Lung (tissue), 12 donors: Measurements from ENCODE around the gene HIC1. TPM values are rescaled to one million over a fixed set of nuclear protein-coding genes. Genes with fewer than 3 reads are reported as not detected.
A peak's percentile ranks its signal among the peaks of the same experiment; 100 is the strongest.

Experiments
- ATAC-seq: fragments of 200-7000 bp; cut with Tn5 transposase; one replicate; pipeline ENCODE4 v1.9.1; 2020; ENCODE audit warnings: moderate number of reproducible peaks; ENCODE audit not compliant: insufficient read depth, low FRiP score
- DNase-seq, 3 donors: peaks; one replicate each; pipeline ENCODE4 v3.0.0-alpha.2; 2013 to 2017
- H3K27ac ChIP-seq, 2 donors: one replicate each; pipeline ENCODE4 v1.5.1; 2013; ENCODE audit warnings: mild to moderate bottlenecking in 2 of 2, moderate library complexity in 2 of 2, control low read depth in 1 of 2, inconsistent platforms in 1 of 2, low read depth in 1 of 2, low read length in 1 of 2
- H3K27me3 ChIP-seq, 3 donors: one replicate each; pipeline ENCODE4 v1.5.1; 2013; ENCODE audit warnings: low read length in 2 of 3; ENCODE audit not compliant: control insufficient read depth in 3 of 3, insufficient read depth in 3 of 3
- H3K36me3 ChIP-seq, 4 donors: one replicate each; pipeline ENCODE4 v1.5.1; 2013; ENCODE audit warnings: low read length in 4 of 4, mild to moderate bottlenecking in 1 of 4, moderate library complexity in 1 of 4; ENCODE audit not compliant: control insufficient read depth in 4 of 4, insufficient read depth in 4 of 4
- H3K4me1 ChIP-seq, 5 donors: one replicate each; pipeline ENCODE4 v1.5.1; 2013; ENCODE audit warnings: low read length in 5 of 5, mild to moderate bottlenecking in 2 of 5, moderate library complexity in 1 of 5; ENCODE audit not compliant: control insufficient read depth in 5 of 5, insufficient read depth in 5 of 5
- H3K4me3 ChIP-seq: one replicate; pipeline ENCODE4 v1.5.1; 2013; ENCODE audit warnings: mild to moderate bottlenecking, control low read depth, moderate library complexity
- H3K9ac ChIP-seq, 2 donors: one replicate each; pipeline ENCODE4 v1.5.1; 2013; ENCODE audit warnings: low read length in 2 of 2, control low read depth in 1 of 2; ENCODE audit not compliant: insufficient read depth in 1 of 2
- H3K9me3 ChIP-seq, 4 donors: one replicate each; pipeline ENCODE4 v1.5.1; 2013; ENCODE audit warnings: low read length in 3 of 4, mild to moderate bottlenecking in 1 of 4, moderate library complexity in 1 of 4; ENCODE audit not compliant: control insufficient read depth in 4 of 4, insufficient read depth in 3 of 4
- CTCF ChIP-seq: IDR thresholded peaks from 2 replicates; pipeline ENCODE4 v1.5.1; 2012; ENCODE audit warnings: mild to moderate bottlenecking; ENCODE audit errors: control extremely low read depth, extremely low read depth
- WGBS, 2 donors: extraction: QIAGEN DNeasy Blood & Tissue Kit; methylation state at CpG; one replicate each; pipeline ENCODE4 v1.1.7; 2013; 5-methylcytosine and 5-hydroxymethylcytosine counted together
- polyA plus RNA-seq, 2 donors: library from polyadenylated mRNA; stranded (reverse); fragments of 200-250 nt; gene quantifications; one replicate each; pipeline ENCODE4 v1.2.1, GENCODE V29; 2013
- total RNA-seq, 2 donors: library from RNA; depleted of rRNA in 1 of 2; stranded (reverse); fragments of >200 nt in 1 of 2; gene quantifications; one replicate each; pipeline ENCODE4 v1.2.1, GENCODE V29; 2014 to 2021
- donor health status: control.
- donor health status: control.
- donor health status: Bipolar disorder and iron deficiency.
- donor health status: healthy.
- donor health status: DM: yes; HTN: yes; CAD: no.

The HIC1 gene
- total and polyA plus RNA-seq, 4 donors, result 5.5 to 34.8 (median 21.6) TPM

DNA sequence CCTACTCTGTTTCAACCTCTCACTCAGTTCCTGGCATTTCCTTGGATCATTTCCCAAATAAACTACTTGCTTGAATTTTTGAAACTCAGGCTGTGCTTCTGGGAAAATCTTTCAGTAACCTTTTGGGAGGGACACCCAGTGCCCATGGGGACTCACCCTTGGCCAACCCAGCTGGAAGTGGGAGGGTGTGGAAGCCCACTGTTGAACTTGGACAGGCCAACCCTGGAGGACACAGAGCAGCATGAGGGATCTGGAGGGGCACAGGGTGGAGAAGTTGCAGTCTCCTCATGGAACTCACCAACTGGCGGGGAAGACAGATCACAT lies 40.9 kb upstream of the HIC1 start:
- peak in 1 of 3 donors; percentile 18 for DNase-seq
- Histone ChIP-seq H3K9me3 (no peaks in the 10 kb centered on the region), H3K4me3 (no peak overlapping the region), H3K36me3 (no peaks in the 10 kb centered on the region), H3K27ac (peak overlapping the region in 1 of 2 donors; percentile 21), H3K9ac (no peak overlapping the region), H3K27me3 (peaks cover 0 to 5% (median 4%) of the 10 kb centered on the region in 3 donors), H3K4me1 (peaks cover 0 to 9% (median 2%) of the 10 kb centered on the region in 5 donors)
- 89 to 97% methylated on average over 1 of the region's 1 CpG for WGBS, 2 donors
- no peak for ATAC-seq
- TF ChIP-seq CTCF, result no peak

DNA sequence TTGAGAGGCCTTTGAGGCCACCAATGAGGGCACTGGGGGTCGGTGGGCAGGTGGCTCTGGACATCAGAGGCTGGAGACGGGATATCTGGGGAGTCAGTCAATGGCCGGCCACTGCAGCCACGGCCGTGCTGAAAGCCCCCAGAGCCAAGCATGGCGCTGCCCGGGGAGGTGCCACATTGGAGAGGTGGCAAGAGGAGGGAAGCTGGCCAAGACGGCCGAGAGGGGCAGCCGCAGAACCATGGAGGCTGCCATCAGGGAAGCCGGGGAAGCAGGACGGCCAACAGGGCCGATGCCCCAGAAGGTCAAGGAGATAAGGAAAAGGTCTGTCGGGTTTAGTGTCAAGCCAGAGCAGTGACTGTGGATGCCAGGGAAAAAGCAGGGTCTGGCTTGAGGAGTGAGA lies 39.6 kb upstream of the HIC1 start:
- Histone ChIP-seq H3K27ac (no peak overlapping the region), H3K4me1 (peaks cover 0 to 9% (median 2%) of the 10 kb centered on the region in 5 donors), H3K27me3 (peaks cover 0 to 17% (median 9%) of the 10 kb centered on the region in 3 donors), H3K9ac (no peak overlapping the region), H3K36me3 (no peaks in the 10 kb centered on the region), H3K9me3 (no peaks in the 10 kb centered on the region), H3K4me3 (no peak overlapping the region)
- DNase-seq (no peak), ATAC-seq (no peak)
- 88 to 89% methylated on average over 14 of the region's 14 CpGs for WGBS, 2 donors
- no peak for TF ChIP-seq CTCF

DNA sequence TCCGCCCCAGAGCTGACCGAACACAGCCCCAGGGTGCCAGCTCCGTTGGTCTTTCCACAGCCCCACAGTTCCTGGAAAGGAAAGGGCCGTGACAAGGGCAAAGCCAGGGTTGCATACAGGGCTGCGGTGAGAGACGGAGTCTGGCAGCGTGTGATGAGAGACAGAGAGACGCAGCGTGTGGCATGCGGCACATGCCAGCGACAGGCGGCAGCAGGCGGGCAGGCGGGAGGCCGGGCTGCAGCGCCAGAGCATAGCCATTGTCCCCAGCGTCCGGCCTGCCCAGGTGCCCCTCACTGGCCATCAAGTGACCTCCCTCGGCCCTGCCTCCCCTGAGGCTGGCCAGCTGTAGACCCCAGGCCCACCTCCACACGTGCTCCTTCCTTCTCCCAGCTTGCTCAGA lies 38.4 kb upstream of the HIC1 start:
- no peak overlapping the region for H3K27ac ChIP-seq
- no peak overlapping the region for H3K4me3 ChIP-seq
- no peaks in the 10 kb centered on the region for H3K9me3 ChIP-seq
- H3K4me1 ChIP-seq, result peaks cover 0 to 6% (median 2%) of the 10 kb centered on the region in 5 donors
- no peak for DNase-seq
- WGBS, 2 donors, result 92 to 93% methylated on average over 20 of the region's 20 CpGs
- no peaks in the 10 kb centered on the region for H3K36me3 ChIP-seq
- no peak for TF ChIP-seq CTCF
- H3K9ac ChIP-seq, result no peak overlapping the region
- no peak for ATAC-seq
- H3K27me3 ChIP-seq, result peaks cover 0 to 21% (median 14%) of the 10 kb centered on the region in 3 donors

- 93 to 97% methylated on average over 18 to 19 of the region's 19 CpGs for WGBS, 2 donors
- Histone ChIP-seq H3K27ac (no peak overlapping the region), H3K36me3 (no peaks in the 10 kb centered on the region), H3K4me1 (peaks cover 0 to 2% (median 0%) of the 10 kb centered on the region in 5 donors), H3K4me3 (no peak overlapping the region), H3K9me3 (no peaks in the 10 kb centered on the region), H3K27me3 (peaks cover 0 to 21% (median 15%) of the 10 kb centered on the region in 3 donors), H3K9ac (no peak overlapping the region)
- no peak for DNase-seq
- no peak for TF ChIP-seq CTCF
- no peak for ATAC-seq
These were observed 37.5 kb upstream of the HIC1 start for GRCh38 chr17:2017274-2017941.
